IMR-90 (cell line): ENCODE measurements around the gene MAPK10.
"Not testable (repeated sequence)": the region's sequence is repeated elsewhere in the genome, so short reads cannot be mapped to it uniquely, and the experiment has no call there.

ENCODE experiments used
- BHLHE40 ChIP-seq: fragments of 150-350 bp; IDR thresholded peaks from 2 replicates; pipeline ENCODE4 v1.6.1; 2016; ENCODE audit warnings: mild to moderate bottlenecking, low read depth, low read length
- CHD1 ChIP-seq: IDR thresholded peaks from 2 replicates; pipeline ENCODE4 v1.6.1; 2012; ENCODE audit warnings: low read depth, low read length, improper control_type of control experiment
- MAFK ChIP-seq: IDR thresholded peaks from 2 replicates; pipeline ENCODE4 v1.6.1; 2012; ENCODE audit warnings: low read depth, low read length, improper control_type of control experiment
- MAZ ChIP-seq: IDR thresholded peaks from 2 replicates; pipeline ENCODE4 v1.6.1; 2012; ENCODE audit warnings: low read depth, mild to moderate bottlenecking, low read length, improper control_type of control experiment, moderate library complexity, borderline replicate concordance
- MXI1 ChIP-seq: IDR thresholded peaks from 2 replicates; pipeline ENCODE4 v1.6.1; 2012; ENCODE audit warnings: low read depth, mild to moderate bottlenecking, low read length, moderate library complexity, borderline replicate concordance
- POLR2A ChIP-seq: IDR thresholded peaks from 2 replicates; pipeline ENCODE4 v1.6.1; 2012; ENCODE audit warnings: mild to moderate bottlenecking, low read depth, low read length
- RAD21 ChIP-seq: IDR thresholded peaks from 2 replicates; pipeline ENCODE4 v1.6.1; 2012; ENCODE audit warnings: low read length, improper control_type of control experiment
- RCOR1 ChIP-seq: IDR thresholded peaks from 2 replicates; pipeline ENCODE4 v1.6.1; 2012; ENCODE audit warnings: mild to moderate bottlenecking, low read length, improper control_type of control experiment; ENCODE audit not compliant: insufficient replicate concordance
- SMC3 ChIP-seq: fragments of 150-350 bp; IDR thresholded peaks from 2 replicates; pipeline ENCODE4 v1.6.1; 2016; ENCODE audit warnings: low read depth, mild to moderate bottlenecking, antibody characterized with exemption, low read length, moderate library complexity
- TF ChIP-seq, protein P1 (sequence below): conservative IDR thresholded peaks from 2 replicates; pipeline ENCODE4 v1.5.1; 2012; ENCODE audit warnings: mild to moderate bottlenecking, low read depth, low read length, improper control_type of control experiment
- TF ChIP-seq, protein P2 (sequence below): fragments of 150-350 bp; IDR thresholded peaks from 2 replicates; pipeline ENCODE4 v1.6.1; 2017; ENCODE audit warnings: mild to moderate bottlenecking, antibody characterized with exemption, low read length, low read depth

DNA sequence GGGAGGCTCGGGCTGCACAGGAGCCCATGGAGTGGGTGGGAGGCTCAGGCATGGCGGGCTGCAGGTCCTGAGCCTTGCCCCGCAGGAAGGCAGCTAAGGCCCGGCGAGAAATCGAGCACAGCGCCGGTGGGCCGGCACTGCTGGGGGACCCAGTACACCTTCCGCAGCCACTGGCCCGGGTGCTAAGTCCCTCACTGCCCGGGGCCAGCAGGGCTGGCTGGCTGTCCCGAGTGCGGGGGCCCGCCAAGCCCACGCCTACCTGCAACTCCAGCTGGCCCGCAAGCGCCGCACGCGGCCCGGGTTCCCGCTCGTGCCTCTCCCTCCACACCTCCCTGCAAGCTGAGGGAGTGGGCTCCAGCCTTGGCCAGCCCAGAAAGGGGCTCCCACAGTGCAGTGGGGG, 338.2 kb downstream of the MAPK10 start:
- TF ChIP-seq, protein P1, sequence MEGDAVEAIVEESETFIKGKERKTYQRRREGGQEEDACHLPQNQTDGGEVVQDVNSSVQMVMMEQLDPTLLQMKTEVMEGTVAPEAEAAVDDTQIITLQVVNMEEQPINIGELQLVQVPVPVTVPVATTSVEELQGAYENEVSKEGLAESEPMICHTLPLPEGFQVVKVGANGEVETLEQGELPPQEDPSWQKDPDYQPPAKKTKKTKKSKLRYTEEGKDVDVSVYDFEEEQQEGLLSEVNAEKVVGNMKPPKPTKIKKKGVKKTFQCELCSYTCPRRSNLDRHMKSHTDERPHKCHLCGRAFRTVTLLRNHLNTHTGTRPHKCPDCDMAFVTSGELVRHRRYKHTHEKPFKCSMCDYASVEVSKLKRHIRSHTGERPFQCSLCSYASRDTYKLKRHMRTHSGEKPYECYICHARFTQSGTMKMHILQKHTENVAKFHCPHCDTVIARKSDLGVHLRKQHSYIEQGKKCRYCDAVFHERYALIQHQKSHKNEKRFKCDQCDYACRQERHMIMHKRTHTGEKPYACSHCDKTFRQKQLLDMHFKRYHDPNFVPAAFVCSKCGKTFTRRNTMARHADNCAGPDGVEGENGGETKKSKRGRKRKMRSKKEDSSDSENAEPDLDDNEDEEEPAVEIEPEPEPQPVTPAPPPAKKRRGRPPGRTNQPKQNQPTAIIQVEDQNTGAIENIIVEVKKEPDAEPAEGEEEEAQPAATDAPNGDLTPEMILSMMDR = not testable (repeated sequence)
- TF ChIP-seq POLR2A, MXI1, RAD21, MAFK, RCOR1, MAZ, CHD1, SMC3, BHLHE40: not testable (repeated sequence)
- TF ChIP-seq, protein P2, sequence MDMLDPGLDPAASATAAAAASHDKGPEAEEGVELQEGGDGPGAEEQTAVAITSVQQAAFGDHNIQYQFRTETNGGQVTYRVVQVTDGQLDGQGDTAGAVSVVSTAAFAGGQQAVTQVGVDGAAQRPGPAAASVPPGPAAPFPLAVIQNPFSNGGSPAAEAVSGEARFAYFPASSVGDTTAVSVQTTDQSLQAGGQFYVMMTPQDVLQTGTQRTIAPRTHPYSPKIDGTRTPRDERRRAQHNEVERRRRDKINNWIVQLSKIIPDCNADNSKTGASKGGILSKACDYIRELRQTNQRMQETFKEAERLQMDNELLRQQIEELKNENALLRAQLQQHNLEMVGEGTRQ = not testable (repeated sequence)
